Inferior parietal cortex (tissue), 1 donor: ENCODE results near the gene SNCB.

Experiments used
- DNase-seq: peaks from one replicate; pipeline ENCODE4 v3.0.0-alpha.2; 2016; ENCODE audit errors: extremely low spot score

The SNCB gene

GRCh38 chr5:176660860-176661641, 30.7 kb upstream of the SNCB start:
- peak; percentile 87 for DNase-seq

GRCh38 chr5:176660530-176660859, 30.2 kb upstream of the SNCB start:
- DNase-seq, result no peak

- no peak for DNase-seq
These were observed 29.6 kb upstream of the SNCB start for GRCh38 chr5:176659860-176660461.

- no peak for DNase-seq
These were observed 29.1 kb upstream of the SNCB start for GRCh38 chr5:176659512-176659839.

- no peak for DNase-seq
These were observed 28.6 kb upstream of the SNCB start for GRCh38 chr5:176658817-176659511.

GRCh38 chr5:176658007-176658599, 27.8 kb upstream of the SNCB start:
- DNase-seq, result peak; percentile 71

GRCh38 chr5:176656467-176656990, 26.2 kb upstream of the SNCB start:
- no peak for DNase-seq

- DNase-seq, result no peak
These were observed 24.5 kb upstream of the SNCB start for GRCh38 chr5:176654856-176655255.

GRCh38 chr5:176653401-176654385, 23.4 kb upstream of the SNCB start:
- DNase-seq, result no peak

GRCh38 chr5:176652136-176652535, 21.8 kb upstream of the SNCB start:
- peak; percentile 73 for DNase-seq

- no peak for DNase-seq
These were observed 21.2 kb upstream of the SNCB start for GRCh38 chr5:176651472-176651980.

- no peak for DNase-seq
These were observed 20.1 kb upstream of the SNCB start for GRCh38 chr5:176650354-176650884.

GRCh38 chr5:176648474-176649194, 18.3 kb upstream of the SNCB start:
- DNase-seq, result no peak

- DNase-seq, result no peak
These were observed 17.6 kb upstream of the SNCB start for GRCh38 chr5:176647843-176648473.

- peak; percentile 96 for DNase-seq
These were observed 16.9 kb upstream of the SNCB start, which contains the start of gene TSPAN17 for GRCh38 chr5:176647030-176647842. Gene TSPAN17 (plus strand): TSS chr5:176647484. CDS start chr5:176647616, 132 bp downstream.

- no peak for DNase-seq
These were observed 16.3 kb upstream of the SNCB start for GRCh38 chr5:176646707-176647029.

GRCh38 chr5:176646049-176646706, 15.8 kb upstream of the SNCB start:
- no peak for DNase-seq
